Brain pericyte (primary cell): ENCODE measurements around the gene GCDH.
"Not testable (repeated sequence)": the region's sequence is repeated elsewhere in the genome, so short reads cannot be mapped to it uniquely, and the experiment has no call there.

Source experiments
- DNase-seq: peaks from one replicate; pipeline ENCODE4 v3.0.0-alpha.2; 2012; ENCODE audit warnings: low read depth, low spot score

The GCDH gene

DNA sequence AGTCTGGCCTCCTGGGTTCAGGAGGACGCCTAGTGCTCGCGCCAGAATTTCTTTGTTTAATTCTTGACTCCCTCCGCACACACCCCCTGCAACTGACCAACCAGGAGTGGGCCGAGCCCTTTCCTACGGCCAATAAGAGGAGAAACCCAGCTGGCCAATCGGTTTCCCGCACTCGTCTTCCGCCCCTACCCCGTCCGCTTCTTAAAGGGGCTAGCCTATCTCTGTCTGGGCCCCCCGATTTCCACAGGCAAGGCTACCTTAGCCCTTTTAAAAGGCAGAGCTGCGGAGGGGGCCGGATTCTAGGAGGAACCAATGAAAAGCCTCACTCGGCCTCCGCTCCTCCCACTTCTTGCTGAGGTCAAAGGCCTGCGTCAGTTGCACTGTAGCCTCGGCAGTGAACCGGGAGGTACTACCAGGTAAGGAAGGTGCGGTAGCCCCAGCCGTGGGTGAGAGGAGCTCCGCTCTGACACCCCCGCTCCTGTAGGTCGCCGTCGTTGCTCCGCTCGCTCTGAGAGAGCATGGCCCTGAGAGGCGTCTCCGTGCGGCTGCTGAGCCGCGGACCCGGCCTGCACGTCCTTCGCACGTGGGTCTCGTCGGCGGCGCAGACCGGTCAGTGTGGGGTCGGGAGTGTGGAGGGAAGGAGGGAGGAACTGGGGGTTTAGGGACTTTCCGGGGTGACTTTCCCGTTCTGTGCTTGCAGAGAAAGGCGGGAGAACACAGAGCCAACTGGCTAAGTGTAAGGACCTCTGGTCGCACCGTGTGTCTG, at the start of gene GCDH:
GCDH (plus strand) TSS at position 374 of the 766 bp plus-strand sequence; CDS start at position 519, 145 bp downstream.
- DNase-seq: peak; percentile 91

GRCh38 chr19:12842511-12842910, 48.4 kb upstream of the GCDH start:
- no peak for DNase-seq

DNA sequence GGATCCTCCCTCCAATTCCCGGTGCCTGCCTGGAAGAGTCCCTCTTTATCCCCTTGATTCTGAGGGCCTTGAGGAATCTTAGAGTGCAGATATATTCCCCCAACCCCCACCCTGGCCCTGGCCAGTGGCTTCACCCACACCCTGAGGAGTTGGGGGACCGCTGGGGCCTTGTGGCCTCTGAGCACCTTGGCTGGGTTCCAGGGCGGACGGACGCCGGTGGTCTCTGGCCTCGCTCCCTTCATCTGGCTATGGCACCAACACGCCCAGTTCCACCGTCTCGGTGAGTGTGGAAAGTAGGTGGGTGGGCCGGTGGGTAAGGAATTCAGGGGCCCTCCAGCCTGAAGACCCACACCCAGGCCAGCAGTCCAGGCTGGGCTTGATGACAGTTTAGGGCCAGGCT, 47.6 kb upstream of the GCDH start:
- no peak for DNase-seq

- no peak for DNase-seq
Observed at GRCh38 chr19:12843999-12844732, 46.8 kb upstream of the GCDH start.

- DNase-seq: not testable (repeated sequence)
Observed at GRCh38 chr19:12846613-12847012, 44.3 kb upstream of the GCDH start.

GRCh38 chr19:12847159-12848139, 43.5 kb upstream of the GCDH start:
- no peak for DNase-seq

DNA sequence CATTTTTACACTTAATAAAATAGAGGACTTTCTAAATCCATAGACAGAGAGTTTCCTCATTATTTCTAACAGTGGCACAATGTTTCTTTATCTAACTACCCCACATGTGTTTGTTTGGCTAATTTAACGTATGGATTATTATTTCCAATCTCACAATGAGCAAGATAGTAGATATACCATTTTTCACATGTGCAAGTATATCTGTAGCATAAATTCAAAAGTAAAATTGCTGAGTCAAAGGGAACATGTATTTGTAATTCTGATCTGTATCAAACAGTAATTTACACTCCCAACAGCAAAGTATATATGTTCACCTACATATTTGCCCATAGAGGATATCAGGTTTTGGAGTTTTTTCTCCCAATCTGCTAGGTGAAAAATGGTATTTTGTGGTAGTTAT, 34.3 kb upstream of the GCDH start:
- no peak for DNase-seq

DNA sequence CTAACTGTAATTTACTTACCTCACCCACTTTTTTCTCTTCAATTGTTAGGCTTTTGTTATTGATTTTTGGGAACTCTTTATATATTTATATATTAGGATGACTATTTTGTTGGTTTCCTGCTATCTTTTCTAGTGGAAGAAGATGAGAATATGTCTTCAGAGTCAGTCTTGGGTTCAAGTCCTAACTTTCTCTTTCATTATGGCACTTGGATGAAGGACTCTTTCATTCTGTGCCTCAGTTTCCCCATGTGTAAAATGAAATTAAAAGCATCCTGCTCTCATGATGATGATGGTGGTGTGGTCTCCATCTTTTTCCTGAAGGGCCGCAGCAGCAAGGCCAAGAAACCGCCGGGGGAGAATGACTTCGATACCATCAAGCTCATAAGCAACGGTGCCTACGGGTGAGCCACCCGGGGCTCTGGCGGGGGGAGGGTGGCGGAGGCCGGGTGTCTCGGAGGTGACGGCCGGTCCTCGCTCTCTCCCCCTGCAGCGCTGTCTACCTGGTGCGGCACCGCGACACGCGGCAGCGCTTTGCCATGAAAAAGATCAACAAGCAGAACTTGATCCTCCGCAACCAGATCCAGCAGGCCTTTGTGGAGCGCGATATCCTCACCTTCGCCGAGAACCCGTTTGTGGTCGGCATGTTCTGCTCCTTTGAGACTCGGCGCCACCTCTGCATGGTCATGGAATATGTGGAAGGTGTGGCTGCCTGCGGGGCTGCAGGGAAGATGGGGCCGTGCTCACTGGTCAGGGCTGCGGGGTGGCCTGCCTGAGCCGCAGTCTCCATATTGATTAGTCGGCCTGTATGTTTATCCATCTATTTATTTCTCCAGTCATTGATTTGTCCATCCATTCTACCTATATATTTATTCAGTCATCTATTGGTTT, 32.7 kb upstream of the GCDH start:
- no peak for DNase-seq

- DNase-seq: no peak
Observed at GRCh38 chr19:12859546-12859945, 31.4 kb upstream of the GCDH start.

DNA sequence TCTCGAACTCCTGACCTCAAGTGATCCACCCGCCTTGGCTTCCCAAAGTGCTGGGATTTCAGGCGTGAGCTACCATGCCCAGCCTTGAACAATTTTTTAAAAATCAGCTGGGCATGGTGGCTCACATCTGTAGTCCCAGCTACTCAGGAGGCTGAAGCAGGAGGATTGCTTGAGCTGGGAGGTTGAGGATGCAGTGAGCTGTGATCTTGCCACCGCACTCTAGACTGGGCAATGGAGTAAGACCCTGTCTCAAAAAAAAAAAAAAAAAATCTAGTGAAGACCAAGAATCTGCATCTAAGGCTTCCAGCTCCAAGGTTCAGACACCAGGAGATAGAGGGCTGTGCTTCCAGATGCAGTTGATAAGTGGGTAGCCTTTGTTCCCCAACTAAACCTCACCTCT, 26.8 kb upstream of the GCDH start:
- no peak for DNase-seq

GRCh38 chr19:12864721-12865715, 25.9 kb upstream of the GCDH start:
- no peak for DNase-seq

GRCh38 chr19:12865746-12866415, 25.1 kb upstream of the GCDH start:
- no peak for DNase-seq

- no peak for DNase-seq
Observed at GRCh38 chr19:12866416-12867119, 24.4 kb upstream of the GCDH start.

DNA sequence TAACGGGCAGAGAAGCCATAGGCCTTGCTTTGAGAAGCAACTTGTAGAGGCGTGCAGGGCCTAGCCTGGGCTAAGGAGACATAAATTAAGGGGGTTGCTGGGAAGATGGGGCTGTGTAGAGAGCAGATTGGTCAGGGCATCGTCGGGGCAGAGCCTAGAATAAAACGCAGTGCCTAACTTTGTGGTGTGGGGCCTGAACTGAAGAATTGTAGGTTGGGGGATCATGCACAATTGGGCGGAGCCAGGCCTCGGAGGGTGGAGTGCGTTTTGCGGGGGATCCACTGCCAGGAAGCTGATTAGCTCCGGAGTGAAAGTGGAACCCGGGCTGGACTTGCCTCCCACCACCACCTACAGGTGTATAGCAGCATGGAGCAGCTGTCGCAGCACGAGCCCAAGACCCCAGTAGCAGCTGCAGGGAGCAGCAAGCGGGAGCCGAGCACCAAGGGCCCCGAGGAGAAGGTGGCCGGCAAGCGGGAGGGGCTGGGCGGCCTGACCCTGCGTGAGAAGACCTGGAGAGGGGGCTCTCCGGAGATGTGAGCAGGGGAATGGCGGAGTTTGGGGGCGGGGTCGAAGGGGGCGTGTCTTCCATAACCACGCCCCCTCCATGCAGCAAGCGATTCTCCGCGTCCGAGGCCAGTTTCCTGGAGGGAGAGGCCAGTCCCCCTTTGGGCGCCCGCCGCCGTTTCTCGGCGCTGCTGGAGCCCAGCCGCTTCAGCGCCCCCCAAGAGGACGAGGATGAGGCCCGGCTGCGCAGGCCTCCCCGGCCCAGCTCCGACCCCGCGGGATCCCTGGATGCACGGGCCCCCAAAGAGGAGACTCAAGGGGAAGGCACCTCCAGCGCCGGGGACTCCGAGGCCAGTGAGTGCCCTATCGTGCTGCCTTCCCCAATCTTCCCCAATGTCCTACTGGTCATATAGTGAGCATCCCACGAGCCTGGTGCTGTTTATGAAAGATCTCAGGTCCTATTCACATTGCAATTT, 23.6 kb upstream of the GCDH start:
- DNase-seq: no peak

DNA sequence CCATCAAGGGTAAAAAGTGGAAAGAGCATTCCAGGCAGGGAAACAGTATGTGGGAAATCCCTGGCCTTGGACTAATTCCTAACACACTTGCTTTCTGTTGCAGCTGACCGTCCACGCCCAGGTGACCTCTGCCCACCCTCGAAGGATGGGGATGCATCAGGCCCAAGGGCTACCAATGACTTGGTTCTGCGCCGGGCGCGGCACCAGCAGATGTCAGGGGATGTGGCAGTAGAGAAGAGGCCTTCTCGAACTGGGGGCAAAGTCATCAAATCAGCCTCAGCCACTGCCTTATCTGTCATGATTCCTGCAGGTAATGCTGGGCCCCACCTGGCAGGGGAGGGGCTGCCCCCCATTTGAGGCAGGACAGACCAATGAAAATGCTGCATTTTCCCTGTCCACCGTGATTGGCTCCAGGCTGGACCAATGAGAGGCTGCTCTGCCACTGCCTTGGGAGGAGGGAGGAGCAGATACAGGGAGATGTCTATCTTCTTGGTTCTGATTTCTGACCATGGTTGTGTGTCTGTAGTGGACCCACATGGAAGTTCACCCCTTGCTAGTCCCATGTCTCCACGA, 22.3 kb upstream of the GCDH start:
- no peak for DNase-seq

GRCh38 chr19:12871681-12872080, 19.3 kb upstream of the GCDH start:
- no peak for DNase-seq

- DNase-seq: no peak
Observed at GRCh38 chr19:12872255-12872654, 18.7 kb upstream of the GCDH start.
